A673 (cell line): ENCODE results near the gene GSDME. TPM values are rescaled to one million over a fixed set of nuclear protein-coding genes. Genes with fewer than 3 reads are reported as not detected.

Source experiments
- BruUV-seq: library from RNA; stranded (reverse); fragments of 400-500 nt; replicated peaks from 2 replicates; lab custom pipeline; 2021; lab: Mats Ljungman, UMichigan
- CTCF ChIA-PET: fragments of 300-600 bp; sonication (Branson Sonifier 250); formaldehyde crosslinking; loops from one replicate; lab custom pipeline; 2022; ENCODE audit warnings: antibody characterized with exemption; lab: Charles Lee
- POLR2A ChIA-PET: fragments of 300-600 bp; sonication (Branson Sonifier 250); formaldehyde crosslinking; loops from one replicate; lab custom pipeline; 2022; ENCODE audit warnings: antibody characterized with exemption; ENCODE audit not compliant: low non-redundant PET; lab: Charles Lee
- DNase-seq: peaks from one replicate; pipeline ENCODE4 v3.0.0-alpha.2; 2015; ENCODE audit warnings: low spot score
- H3K27ac ChIP-seq: fragments of 200-600 bp; sonication (generic); 2 replicates; pipeline ENCODE4 v1.5.1; 2016; ENCODE audit warnings: mixed run types, low read depth, mild to moderate bottlenecking, mixed read lengths, antibody characterized with exemption, low read length; ENCODE audit not compliant: poor library complexity, severe bottlenecking
- H3K27me3 ChIP-seq: fragments of 200-600 bp; sonication (generic); replicated peaks from 2 replicates; pipeline ENCODE4 v1.6.1; 2017; ENCODE audit warnings: mixed run types, low read depth, mild to moderate bottlenecking, mixed read lengths, antibody characterized with exemption, low read length; ENCODE audit not compliant: insufficient read depth, poor library complexity
- H3K36me3 ChIP-seq: fragments of 200-600 bp; sonication (generic); 2 replicates; pipeline ENCODE4 v1.6.1; 2016; ENCODE audit warnings: mixed run types, mild to moderate bottlenecking, mixed read lengths, antibody characterized with exemption, low read length; ENCODE audit not compliant: insufficient read depth, poor library complexity, severe bottlenecking
- H3K4me1 ChIP-seq: fragments of 200-600 bp; sonication (generic); 2 replicates; pipeline ENCODE4 v1.6.1; 2017; ENCODE audit warnings: mixed run types, mild to moderate bottlenecking, mixed read lengths, antibody characterized with exemption, low read length; ENCODE audit not compliant: insufficient read depth, poor library complexity, severe bottlenecking
- H3K4me3 ChIP-seq: fragments of 200-600 bp; sonication (generic); 2 replicates; pipeline ENCODE4 v1.5.1; 2016; ENCODE audit warnings: low read depth, mixed run types, mild to moderate bottlenecking, mixed read lengths, low read length; ENCODE audit not compliant: poor library complexity, severe bottlenecking
- H3K9me3 ChIP-seq: fragments of 200-600 bp; sonication (generic); 2 replicates; pipeline ENCODE4 v1.6.1; 2016; ENCODE audit warnings: mixed run types, low read depth, mild to moderate bottlenecking, mixed read lengths, antibody characterized with exemption, low read length; ENCODE audit not compliant: poor library complexity, severe bottlenecking
- CTCF ChIP-seq: fragments of 300-800, 200-600 bp; sonication (generic); conservative IDR thresholded peaks from 2 replicates; pipeline ENCODE4 v1.5.1; 2017; ENCODE audit warnings: low read depth, mild to moderate bottlenecking, antibody characterized with exemption, low read length, moderate library complexity, mixed read lengths
- EZH2 ChIP-seq: fragments of 200-600 bp; sonication (generic); IDR thresholded peaks from 2 replicates; pipeline ENCODE4 v1.6.1; 2017; ENCODE audit warnings: borderline replicate concordance, low read depth, mild to moderate bottlenecking, mixed read lengths, antibody characterized with exemption, low read length; ENCODE audit not compliant: poor library complexity, severe bottlenecking
- intact Hi-C: fragments of 100-400 bp; cut with micrococcal nuclease; formaldehyde crosslinking; loops from one replicate; pipeline ENCODE4 v1.10.0; 2022; ENCODE audit not compliant: unreplicated experiment
- total RNA-seq: library from RNA; stranded (reverse); gene quantifications from 2 replicates; pipeline ENCODE4 v1.2.3, GENCODE V29; 2021

Gene GSDME
- total RNA-seq, 1 experiment from 2014 or later = 0.77 TPM

DNA sequence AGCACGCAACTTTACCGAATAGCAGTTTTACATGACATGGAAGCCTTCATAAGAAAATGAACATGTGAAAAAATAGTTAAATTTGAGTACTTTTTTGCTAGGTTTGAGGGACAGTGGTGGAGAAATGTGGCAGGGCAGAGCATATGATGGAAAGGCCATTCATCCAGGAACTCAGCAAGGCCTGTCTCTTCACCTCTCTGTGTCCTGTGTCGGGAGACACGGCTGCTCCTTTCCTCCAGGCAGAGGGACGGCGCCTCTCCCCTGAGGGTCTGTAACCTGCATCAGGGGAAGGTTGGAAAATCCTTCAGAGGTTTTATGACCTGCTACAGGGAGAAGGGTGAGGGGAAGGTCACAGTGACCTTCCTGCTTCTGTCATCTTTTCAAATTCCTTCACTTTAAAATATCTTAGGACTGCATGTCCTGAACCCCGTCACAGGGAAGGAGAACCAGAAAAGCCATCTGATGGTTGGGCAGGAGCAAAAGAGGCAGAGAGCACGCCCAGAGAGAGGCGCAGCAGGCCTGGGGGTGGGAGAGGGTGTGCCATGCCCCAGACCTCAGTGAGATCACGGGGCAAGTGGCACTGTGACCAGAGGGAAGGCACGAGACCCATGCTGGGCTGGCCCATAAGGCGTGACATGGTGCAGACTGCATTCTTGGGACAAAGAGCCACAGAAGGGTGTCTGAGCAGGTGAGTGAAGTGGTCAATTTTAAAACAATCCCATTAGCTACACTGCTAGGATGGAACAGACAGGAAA lies 44.0 kb downstream of the GSDME start:
- ChIA-PET CTCF (interaction anchor here (0.6 kb wide), 1 partner anchor 90 kb away, joined by 8 read pairs; no protein-coding TSS in a partner anchor), POLR2A (no interaction called here)
- Histone ChIP-seq H3K4me1 (no peaks in the 10 kb centered on the region), H3K27me3 (no peaks in the 10 kb centered on the region), H3K27ac (no peak overlapping the region), H3K4me3 (no peak overlapping the region), H3K9me3 (no peaks in the 10 kb centered on the region), H3K36me3 (no peaks in the 10 kb centered on the region)
- no peak for DNase-seq
- TF ChIP-seq CTCF (no peak), EZH2 (no peak)
- BruUV-seq = no TSS peak
- intact Hi-C loops = loop anchor here (10.0 kb wide), 1 partner anchor 418 kb away; no protein-coding TSS in a partner anchor

GRCh38 chr7:24709585-24710360 lies 47.5 kb downstream of the GSDME start:
- intact Hi-C loops = loop anchor here (10.0 kb wide), 1 partner anchor 415 kb away; no protein-coding TSS in a partner anchor
- no peaks in the 10 kb centered on the region for H3K27me3 ChIP-seq
- TF ChIP-seq EZH2 (no peak), CTCF (no peak)
- DNase-seq = no peak
- H3K36me3 ChIP-seq = no peaks in the 10 kb centered on the region
- ChIA-PET POLR2A (no interaction called here), CTCF (no interaction called here)
- no peaks in the 10 kb centered on the region for H3K9me3 ChIP-seq
- H3K27ac ChIP-seq = no peak overlapping the region
- no TSS peak for BruUV-seq
- no peaks in the 10 kb centered on the region for H3K4me1 ChIP-seq
- H3K4me3 ChIP-seq = no peak overlapping the region

DNA sequence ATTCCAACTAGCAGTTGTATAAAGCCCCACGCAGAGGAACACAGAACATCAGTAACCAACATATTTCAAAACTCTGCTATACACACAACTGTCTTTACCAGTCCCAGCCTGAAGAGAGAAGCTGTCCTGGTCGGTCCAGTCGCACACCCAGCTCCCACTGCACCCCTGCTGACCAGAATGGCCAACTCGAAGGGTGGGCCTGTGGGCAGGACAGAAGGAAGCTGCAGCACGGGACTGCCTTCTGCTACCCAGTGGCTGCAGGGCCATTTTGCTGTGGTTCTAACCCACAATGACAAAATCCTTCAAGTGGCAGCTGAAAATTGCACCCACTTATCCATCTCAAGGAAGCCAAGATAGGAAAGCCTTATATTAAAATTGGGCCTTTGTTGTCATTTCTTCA lies 48.2 kb downstream of the GSDME start:
- Histone ChIP-seq H3K4me3 (no peak overlapping the region), H3K27ac (no peak overlapping the region), H3K9me3 (no peaks in the 10 kb centered on the region), H3K36me3 (no peaks in the 10 kb centered on the region), H3K27me3 (no peaks in the 10 kb centered on the region), H3K4me1 (no peaks in the 10 kb centered on the region)
- ChIA-PET CTCF (no interaction called here), POLR2A (no interaction called here)
- no TSS peak for BruUV-seq
- TF ChIP-seq CTCF = no peak
- no peak for TF ChIP-seq EZH2
- DNase-seq = no peak
- intact Hi-C loops = no loop called here
